OCI-LY7 (cell line): ENCODE results near the gene EFHD2. TPM values are rescaled to one million over a fixed set of nuclear protein-coding genes. Genes with fewer than 3 reads are reported as not detected.

Source experiments
- BruUV-seq: library from RNA; stranded (reverse); fragments of 400-500 nt; replicated peaks from 2 replicates; lab custom pipeline; 2021; lab: Mats Ljungman, UMichigan
- CTCF ChIA-PET: fragments of 300-600 bp; sonication (Branson Sonifier 250); formaldehyde crosslinking; loops from one replicate; lab custom pipeline; 2022; ENCODE audit warnings: antibody characterized with exemption; ENCODE audit not compliant: unreplicated experiment; lab: Charles Lee
- POLR2A ChIA-PET: fragments of 300-600 bp; sonication (Branson Sonifier 250); formaldehyde crosslinking; loops from one replicate; lab custom pipeline; 2022; ENCODE audit warnings: antibody characterized with exemption; lab: Charles Lee
- DNase-seq: peaks from one replicate; pipeline ENCODE4 v3.0.0-alpha.2; 2015; ENCODE audit warnings: low spot score
- H2AFZ ChIP-seq: fragments of 200-600 bp; sonication (generic), shearing (Covaris generic); 2 replicates; pipeline ENCODE4 v1.6.1; 2014; ENCODE audit warnings: mild to moderate bottlenecking, antibody characterized with exemption, low read length, moderate library complexity
- H3K27ac ChIP-seq: fragments of 200-600 bp; sonication (generic); 2 replicates; pipeline ENCODE4 v1.5.1; 2014; ENCODE audit warnings: mixed run types, low read depth, mild to moderate bottlenecking, moderate library complexity, low read length, inconsistent platforms; ENCODE audit not compliant: poor library complexity, severe bottlenecking
- H3K36me3 ChIP-seq: fragments of 200-600 bp; sonication (generic); 2 replicates; pipeline ENCODE4 v1.6.1; 2014; ENCODE audit warnings: mild to moderate bottlenecking, antibody characterized with exemption, low read length, moderate library complexity, mixed read lengths; ENCODE audit not compliant: insufficient read depth
- H3K4me1 ChIP-seq: fragments of 200-600 bp; sonication (generic); 2 replicates; pipeline ENCODE4 v1.5.1; 2014; ENCODE audit warnings: mild to moderate bottlenecking, low read length; ENCODE audit not compliant: insufficient read depth, poor library complexity, severe bottlenecking
- H3K4me2 ChIP-seq: fragments of 200-600 bp; sonication (generic); 2 replicates; pipeline ENCODE4 v1.6.1; 2014; ENCODE audit warnings: mild to moderate bottlenecking, low read length
- H3K4me3 ChIP-seq: fragments of 200-600 bp; sonication (generic); 2 replicates; pipeline ENCODE4 v1.5.1; 2014; ENCODE audit warnings: mild to moderate bottlenecking, low read depth, low read length; ENCODE audit not compliant: poor library complexity, severe bottlenecking
- H3K79me2 ChIP-seq: fragments of 200-600 bp; sonication (generic); 2 replicates; pipeline ENCODE4 v1.6.1; 2016; ENCODE audit warnings: low read depth, mild to moderate bottlenecking, low read length, moderate library complexity, mixed read lengths; ENCODE audit not compliant: insufficient read depth
- H3K9me2 ChIP-seq: fragments of 200-600 bp; sonication (generic); 2 replicates; pipeline ENCODE4 v1.6.1; 2016; ENCODE audit warnings: mild to moderate bottlenecking, low read length, mixed read lengths; ENCODE audit not compliant: insufficient read depth
- H3K9me3 ChIP-seq: fragments of 200-600 bp; sonication (generic); 2 replicates; pipeline ENCODE4 v1.6.1; 2014; ENCODE audit warnings: mild to moderate bottlenecking, mixed run types, low read length, mixed read lengths
- H4K20me1 ChIP-seq: fragments of 200-600 bp; sonication (generic); 2 replicates; pipeline ENCODE4 v1.6.1; 2014; ENCODE audit warnings: mild to moderate bottlenecking, antibody characterized with exemption, low read length, moderate library complexity, mixed read lengths; ENCODE audit not compliant: insufficient read depth
- CTCF ChIP-seq: fragments of 200-600 bp; sonication (generic); conservative IDR thresholded peaks from 2 replicates; pipeline ENCODE4 v1.5.1; 2014; ENCODE audit warnings: mild to moderate bottlenecking, antibody characterized with exemption, low read length, moderate library complexity, mixed read lengths
- EZH2phosphoT487 ChIP-seq: fragments of 200-600 bp; sonication (generic); IDR thresholded peaks from 2 replicates; pipeline ENCODE4 v1.6.1; 2018; ENCODE audit warnings: low read depth, borderline replicate concordance, mild to moderate bottlenecking, mixed run types, antibody characterized with exemption, low read length, moderate library complexity, mixed read lengths
- intact Hi-C: fragments of 100-400 bp; cut with micrococcal nuclease; formaldehyde crosslinking; loops from one replicate; pipeline ENCODE4 v1.10.0; 2022; ENCODE audit not compliant: unreplicated experiment
- total RNA-seq, 2 experiments: library from RNA; depleted of rRNA in 1 of 2; stranded (reverse); fragments of >200 nt in 1 of 2; shearing (Covaris generic) in 1 of 2; gene quantifications; 2 replicates each; pipeline ENCODE4 v1.2.3, GENCODE V29; 2014 to 2022

EFHD2 gene
- total RNA-seq, 2 experiments from 2014 or later: 27.3 to 42.0 TPM

- H2AFZ ChIP-seq: no peak overlapping the region
- peak; percentile 28 for DNase-seq
- peaks cover 23% of the 10 kb centered on the region for H3K4me1 ChIP-seq
- no peaks in the 10 kb centered on the region for H3K9me2 ChIP-seq
- no TSS peak for BruUV-seq
- H3K27ac ChIP-seq: peak overlapping the region; percentile 15
- no peak overlapping the region for H3K4me3 ChIP-seq
- intact Hi-C loops: no loop called here
- no peaks in the 10 kb centered on the region for H3K9me3 ChIP-seq
- POLR2A ChIA-PET: interaction anchor here (0.7 kb wide), 2 partner anchors 136 to 1315 kb away, joined by 3 to 4 read pairs; no protein-coding TSS in a partner anchor
- H4K20me1 ChIP-seq: no peaks in the 10 kb centered on the region
- peaks cover 7% of the 10 kb centered on the region; the same call in 1 of the 2 replicates for H3K36me3 ChIP-seq
- TF ChIP-seq CTCF (no peak), EZH2phosphoT487 (no peak)
- CTCF ChIA-PET: no interaction called here
- peak overlapping the region; percentile 18; the same call in 1 of the 2 replicates for H3K4me2 ChIP-seq
- no peaks in the 10 kb centered on the region for H3K79me2 ChIP-seq
Measured at GRCh38 chr1:15417059-15417934, 7.6 kb downstream of the EFHD2 start.

- Histone ChIP-seq H3K27ac (no peak overlapping the region), H4K20me1 (no peaks in the 10 kb centered on the region), H3K9me3 (no peaks in the 10 kb centered on the region), H3K4me3 (no peak overlapping the region), H3K4me1 (peaks cover 23% of the 10 kb centered on the region), H3K36me3 (peaks cover 7% of the 10 kb centered on the region; the same call in 1 of the 2 replicates), H3K9me2 (no peaks in the 10 kb centered on the region), H3K79me2 (no peaks in the 10 kb centered on the region), H3K4me2 (no peak overlapping the region), H2AFZ (no peak overlapping the region)
- ChIA-PET POLR2A (interaction anchor here (0.6 kb wide), 1 partner anchor 1502 kb away, joined by 3 read pairs; no protein-coding TSS in a partner anchor), CTCF (no interaction called here)
- intact Hi-C loops: no loop called here
- TF ChIP-seq CTCF (no peak), EZH2phosphoT487 (no peak)
- DNase-seq: no peak
- BruUV-seq: no TSS peak
Measured at GRCh38 chr1:15418806-15419515, 9.3 kb downstream of the EFHD2 start.
